SK-N-SH (cell line): Measurements from ENCODE around the gene CEACAM3. TPM values are rescaled to one million over a fixed set of nuclear protein-coding genes. Genes with fewer than 3 reads are reported as not detected.

Source experiments
- CTCF ChIA-PET: fragments of 300-600, 350-600 bp; formaldehyde crosslinking; extraction: SDS; loops from one replicate; lab custom pipeline; 2021; lab: Yijun Ruan, JAX
- POLR2A ChIA-PET: fragments of 350-600 bp; sonication (Branson Sonifier 250); formaldehyde crosslinking; extraction: SDS; loops from one replicate; lab custom pipeline; 2020; ENCODE audit warnings: antibody characterized with exemption, inconsistent platforms; lab: Yijun Ruan, JAX
- DNase-seq: peaks from one replicate; pipeline ENCODE4 v3.0.0; 2012
- H2AFZ ChIP-seq: fragments of 200-600 bp; sonication (generic); 2 replicates; pipeline ENCODE4 v1.8.1; 2016; ENCODE audit warnings: antibody characterized with exemption, mild to moderate bottlenecking, low read depth
- H3F3A ChIP-seq: fragments of 200-600 bp; sonication (generic); replicated peaks from 2 replicates; pipeline ENCODE3; 2016; ENCODE audit warnings: antibody characterized with exemption, mild to moderate bottlenecking; ENCODE audit not compliant: insufficient read depth
- H3K27ac ChIP-seq, 2 experiments: fragments of 200-500 bp in 1 of 2; fragments of 200-600 bp in 1 of 2; sonication (Bioruptor generic) in 1 of 2; sonication (generic), shearing (Covaris generic) in 1 of 2; 2 replicates each; pipeline versions ENCODE4 v1.5.1 to v1.6.1; 2014 to 2016; ENCODE audit warnings: low read depth in 2 of 2, inconsistent platforms in 1 of 2, low read length in 1 of 2, mild to moderate bottlenecking in 1 of 2, mixed read lengths in 1 of 2
- H3K27me3 ChIP-seq: fragments of 200-600 bp; sonication (generic), shearing (Covaris generic); 2 replicates; pipeline ENCODE4 v1.6.1; 2016; ENCODE audit warnings: mixed run types; ENCODE audit not compliant: insufficient read depth
- H3K36me3 ChIP-seq, 2 experiments: fragments of 200-500 bp in 1 of 2; fragments of 200-600 bp in 1 of 2; sonication (Bioruptor generic) in 1 of 2; sonication (generic) in 1 of 2; replicated peaks in 1 of 2; 2 replicates each; pipeline versions ENCODE3 to v1.5.1; 2014 to 2016; ENCODE audit warnings: low read length in 1 of 2, mild to moderate bottlenecking in 1 of 2; ENCODE audit not compliant: insufficient read depth in 2 of 2, control insufficient read depth in 1 of 2
- H3K4me1 ChIP-seq, 2 experiments: fragments of 200-500 bp in 1 of 2; fragments of 200-600 bp in 1 of 2; sonication (Bioruptor generic) in 1 of 2; sonication (generic), shearing (Covaris generic) in 1 of 2; 2 replicates each; pipeline versions ENCODE4 v1.5.1 to v1.6.1; 2014 to 2016; ENCODE audit warnings: low read depth in 1 of 2, low read length in 1 of 2, mixed run types in 1 of 2; ENCODE audit not compliant: insufficient read depth in 2 of 2, control insufficient read depth in 1 of 2
- H3K4me2 ChIP-seq: fragments of 200-600 bp; sonication (generic), shearing (Covaris generic); 2 replicates; pipeline ENCODE4 v1.6.1; 2017; ENCODE audit warnings: mixed run types
- H3K4me3 ChIP-seq, 2 experiments: fragments of 200-500 bp in 1 of 2; fragments of 200-600 bp in 1 of 2; sonication (Bioruptor generic) in 1 of 2; sonication (generic), shearing (Covaris generic) in 1 of 2; 2 replicates each; pipeline versions ENCODE4 v1.5.1 to v1.8.1; 2014 to 2016; ENCODE audit warnings: low read depth in 2 of 2, inconsistent platforms in 1 of 2, low read length in 1 of 2, mild to moderate bottlenecking in 1 of 2, mixed read lengths in 1 of 2, moderate library complexity in 1 of 2
- H3K79me2 ChIP-seq: fragments of 200-600 bp; sonication (generic); 2 replicates; pipeline ENCODE4 v1.8.1; 2017; ENCODE audit warnings: mild to moderate bottlenecking; ENCODE audit not compliant: insufficient read depth
- H3K9ac ChIP-seq: fragments of 200-600 bp; sonication (generic); 2 replicates; pipeline ENCODE4 v1.6.1; 2017; ENCODE audit warnings: mixed run types
- H3K9me2 ChIP-seq: fragments of 200-600 bp; sonication (generic); 2 replicates; pipeline ENCODE4 v1.6.1; 2017; ENCODE audit warnings: mixed run types
- H3K9me3 ChIP-seq: fragments of 200-600 bp; sonication (generic); 2 replicates; pipeline ENCODE4 v1.6.1; 2017; ENCODE audit warnings: mixed run types, mild to moderate bottlenecking, moderate library complexity
- H4K20me1 ChIP-seq: fragments of 200-600 bp; sonication (generic); 2 replicates; pipeline ENCODE4 v1.6.1; 2017; ENCODE audit warnings: mild to moderate bottlenecking, mixed run types; ENCODE audit not compliant: insufficient read depth
- CHD2 ChIP-seq: fragments of 150-350 bp; IDR thresholded peaks from 2 replicates; pipeline ENCODE4 v1.6.1; 2018; ENCODE audit warnings: low read length; ENCODE audit not compliant: partially characterized antibody
- EZH2phosphoT487 ChIP-seq: fragments of 200-600 bp; sonication (generic); IDR thresholded peaks from 2 replicates; pipeline ENCODE4 v1.6.1; 2017; ENCODE audit warnings: low read depth, mixed run types, mild to moderate bottlenecking, antibody characterized with exemption, moderate library complexity, borderline replicate concordance
- FOXJ3 ChIP-seq: sonication (generic); formaldehyde crosslinking; IDR thresholded peaks from 2 replicates; pipeline ENCODE4 v1.5.1; 2020; ENCODE audit warnings: mild to moderate bottlenecking, missing genetic modification reagents
- GATA2 ChIP-seq: sonication (generic); formaldehyde crosslinking; IDR thresholded peaks from 2 replicates; pipeline ENCODE4 v1.5.0; 2020; ENCODE audit warnings: mild to moderate bottlenecking, missing genetic modification reagents
- NFIC ChIP-seq: IDR thresholded peaks from 2 replicates; pipeline ENCODE4 v1.4.0; 2012; ENCODE audit warnings: borderline replicate concordance
- RAD21 ChIP-seq: IDR thresholded peaks from 2 replicates; pipeline ENCODE4 v1.6.1; 2012; ENCODE audit warnings: mild to moderate bottlenecking, low read length
- SMC3 ChIP-seq: IDR thresholded peaks from 2 replicates; pipeline ENCODE4 v1.6.1; 2012; ENCODE audit warnings: low read depth, low read length, improper control_type of control experiment
- TAF1 ChIP-seq: IDR thresholded peaks from 2 replicates; pipeline ENCODE4 v1.6.1; 2012; ENCODE audit warnings: low read depth, mild to moderate bottlenecking, low read length, moderate library complexity, borderline replicate concordance
- WGBS: methylation state at CpG from one replicate; pipeline ENCODE4 v1.1.6; 2017; ENCODE audit warnings: low lambda C conversion rate; 5-methylcytosine and 5-hydroxymethylcytosine counted together
- polyA plus RNA-seq, 3 experiments: library from polyadenylated mRNA; depleted of rRNA; stranded (reverse); fragments of >200 nt; gene quantifications; 2 replicates each; pipeline ENCODE4 v1.2.3, GENCODE V29; 2012
- TF ChIP-seq, protein P1 (sequence below): fragments of 200-600 bp; sonication (generic); IDR thresholded peaks from 2 replicates; pipeline ENCODE4 v1.6.1; 2017; ENCODE audit warnings: antibody characterized with exemption, mild to moderate bottlenecking, moderate library complexity
- TF ChIP-seq, protein P2 (sequence below): IDR thresholded peaks from 2 replicates; pipeline ENCODE4; 2012

Gene CEACAM3
- polyA plus RNA-seq, 1 of the 3 experiments (the other 2 are of a cell fraction) = not detected

DNA sequence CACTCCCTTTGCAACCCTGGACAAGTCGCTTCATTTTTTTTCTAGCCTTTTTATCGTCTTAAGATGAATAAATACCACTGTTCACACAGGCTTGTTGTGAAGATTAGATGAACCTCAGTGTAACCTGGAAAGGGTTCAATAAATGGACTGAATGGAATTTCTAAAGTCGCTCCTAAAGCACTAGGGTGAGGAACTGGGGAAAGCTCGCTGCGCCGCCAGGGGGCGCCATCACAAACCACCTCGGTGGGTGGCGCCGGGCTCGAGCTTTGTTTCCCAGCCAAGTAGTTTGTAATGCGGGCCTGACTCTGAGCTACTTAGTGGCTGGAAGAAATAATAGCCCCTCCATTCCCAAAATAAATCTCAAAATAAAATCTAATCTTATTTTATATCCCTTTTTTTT, 43.2 kb upstream of the CEACAM3 start:
- no peak overlapping the region for H3K27ac ChIP-seq
- H3K4me1 ChIP-seq = no peaks in the 10 kb centered on the region
- no peaks in the 10 kb centered on the region for H3K9me2 ChIP-seq
- H3K9ac ChIP-seq = no peak overlapping the region
- H2AFZ ChIP-seq = no peak overlapping the region
- no peaks in the 10 kb centered on the region for H3K79me2 ChIP-seq
- no peaks in the 10 kb centered on the region for H3K9me3 ChIP-seq
- WGBS = 6% methylated on average over 12 of the region's 12 CpGs
- no peaks in the 10 kb centered on the region for H3K36me3 ChIP-seq
- CTCF ChIA-PET = interaction anchor here (0.6 to 5.3 kb wide), 29 partner anchors 9 to 1992 kb away, joined by 3 to 33 read pairs (median 4); partner anchors contain the start of gene CEACAM3
- POLR2A ChIA-PET = no interaction called here
- H3K27me3 ChIP-seq = peaks cover 17% of the 10 kb centered on the region; the same call in 1 of the 2 replicates
- TF ChIP-seq GATA2 (no peak), RAD21 (no peak), SMC3 (peak; percentile 23), CHD2 (no peak), TAF1 (no peak), EZH2phosphoT487 (no peak), NFIC (no peak), FOXJ3 (CRISPR knock-in tag) (no peak)
- TF ChIP-seq, protein P1, sequence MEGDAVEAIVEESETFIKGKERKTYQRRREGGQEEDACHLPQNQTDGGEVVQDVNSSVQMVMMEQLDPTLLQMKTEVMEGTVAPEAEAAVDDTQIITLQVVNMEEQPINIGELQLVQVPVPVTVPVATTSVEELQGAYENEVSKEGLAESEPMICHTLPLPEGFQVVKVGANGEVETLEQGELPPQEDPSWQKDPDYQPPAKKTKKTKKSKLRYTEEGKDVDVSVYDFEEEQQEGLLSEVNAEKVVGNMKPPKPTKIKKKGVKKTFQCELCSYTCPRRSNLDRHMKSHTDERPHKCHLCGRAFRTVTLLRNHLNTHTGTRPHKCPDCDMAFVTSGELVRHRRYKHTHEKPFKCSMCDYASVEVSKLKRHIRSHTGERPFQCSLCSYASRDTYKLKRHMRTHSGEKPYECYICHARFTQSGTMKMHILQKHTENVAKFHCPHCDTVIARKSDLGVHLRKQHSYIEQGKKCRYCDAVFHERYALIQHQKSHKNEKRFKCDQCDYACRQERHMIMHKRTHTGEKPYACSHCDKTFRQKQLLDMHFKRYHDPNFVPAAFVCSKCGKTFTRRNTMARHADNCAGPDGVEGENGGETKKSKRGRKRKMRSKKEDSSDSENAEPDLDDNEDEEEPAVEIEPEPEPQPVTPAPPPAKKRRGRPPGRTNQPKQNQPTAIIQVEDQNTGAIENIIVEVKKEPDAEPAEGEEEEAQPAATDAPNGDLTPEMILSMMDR = peak; percentile 72
- TF ChIP-seq, all 33 proteins: peak for 2
- H4K20me1 ChIP-seq = no peaks in the 10 kb centered on the region
- no peak overlapping the region for H3K4me2 ChIP-seq
- H3K4me3 ChIP-seq = peak overlapping the region in 1 of 2 experiments; percentile 56; a peak in 1 of 4 replicates
- DNase-seq = peak; percentile 46
- H3F3A ChIP-seq = no peaks in the 10 kb centered on the region

DNA sequence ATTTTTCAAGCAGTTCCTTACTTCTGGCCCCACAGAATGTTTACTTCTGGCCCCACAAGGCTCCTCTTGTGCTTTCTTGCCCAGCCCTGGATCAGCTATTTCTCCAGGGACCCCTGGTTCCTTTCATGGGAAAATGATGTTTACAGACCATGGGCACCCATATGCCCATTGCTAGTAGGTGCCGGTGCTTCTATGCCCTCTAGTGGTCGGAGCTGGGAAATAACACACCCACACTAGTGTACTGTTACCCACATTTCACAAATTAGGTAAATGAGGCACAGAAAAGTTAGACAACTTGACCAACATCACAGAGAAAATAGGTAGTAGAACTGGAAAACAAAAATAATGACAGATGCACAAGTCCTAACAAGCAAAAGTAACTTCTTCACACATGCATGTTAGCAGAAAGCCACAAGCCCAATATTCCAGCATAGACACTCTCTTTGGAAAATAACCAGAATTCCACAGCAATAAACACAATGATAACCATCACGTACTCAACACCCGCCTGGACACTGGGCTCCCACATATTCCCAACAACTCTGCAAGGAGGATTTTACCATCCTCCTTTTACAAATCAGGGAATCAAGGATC, 42.4 kb upstream of the CEACAM3 start:
- TF ChIP-seq RAD21 = 0 out of 2 replicates have a peak, but pooled peaks have one; percentile 15
- TF ChIP-seq, protein P1 = peak; percentile 76
- TF ChIP-seq, protein P2, sequence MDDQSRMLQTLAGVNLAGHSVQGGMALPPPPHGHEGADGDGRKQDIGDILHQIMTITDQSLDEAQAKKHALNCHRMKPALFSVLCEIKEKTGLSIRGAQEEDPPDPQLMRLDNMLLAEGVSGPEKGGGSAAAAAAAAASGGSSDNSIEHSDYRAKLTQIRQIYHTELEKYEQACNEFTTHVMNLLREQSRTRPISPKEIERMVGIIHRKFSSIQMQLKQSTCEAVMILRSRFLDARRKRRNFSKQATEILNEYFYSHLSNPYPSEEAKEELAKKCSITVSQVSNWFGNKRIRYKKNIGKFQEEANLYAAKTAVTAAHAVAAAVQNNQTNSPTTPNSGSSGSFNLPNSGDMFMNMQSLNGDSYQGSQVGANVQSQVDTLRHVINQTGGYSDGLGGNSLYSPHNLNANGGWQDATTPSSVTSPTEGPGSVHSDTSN = no peak
- Histone ChIP-seq H3K4me3 (peak overlapping the region in 1 of 2 experiments; percentile 12; a peak in 1 of 4 replicates), H3K4me1 (no peaks in the 10 kb centered on the region), H3K9me2 (no peaks in the 10 kb centered on the region), H3F3A (no peaks in the 10 kb centered on the region), H3K4me2 (no peak overlapping the region), H3K27ac (no peak overlapping the region), H3K27me3 (peaks cover 17% of the 10 kb centered on the region; the same call in 1 of the 2 replicates), H4K20me1 (no peaks in the 10 kb centered on the region), H3K79me2 (no peaks in the 10 kb centered on the region), H3K9me3 (no peaks in the 10 kb centered on the region), H3K9ac (no peak overlapping the region), H2AFZ (no peak overlapping the region), H3K36me3 (no peaks in the 10 kb centered on the region)
- ChIA-PET POLR2A (no interaction called here), CTCF (interaction anchor here (0.6 to 5.3 kb wide), 25 partner anchors 8 to 533 kb away, joined by 3 to 33 read pairs (median 5); partner anchors contain the start of gene CEACAM3)
- DNase-seq = peak; percentile 49
- WGBS = 1% methylated on average over 4 of the region's 4 CpGs
